HCT116 (cell line): ENCODE data around the gene ZNF438.

Experiments used
- CBX3 ChIP-seq: IDR thresholded peaks from 2 replicates; pipeline ENCODE4 v1.6.1; 2012; ENCODE audit warnings: low read depth
- CTCF ChIP-seq, 3 experiments: fragments of 200-600 bp in 1 of 3; sonication (generic) in 1 of 3; IDR thresholded peaks in 2 of 3; conservative IDR thresholded peaks in 1 of 3; 2 replicates each; pipeline ENCODE4 v1.5.1; 2012 to 2017; ENCODE audit warnings: low read depth in 2 of 3, low read length in 2 of 3, antibody characterized with exemption in 1 of 3, borderline replicate concordance in 1 of 3, control low read depth in 1 of 3, mild to moderate bottlenecking in 1 of 3, mixed read lengths in 1 of 3, mixed run types in 1 of 3, moderate library complexity in 1 of 3; ENCODE audit not compliant: insufficient read depth in 1 of 3
- EGR1 ChIP-seq: IDR thresholded peaks from 2 replicates; pipeline ENCODE4 v1.6.1; 2012; ENCODE audit warnings: low read depth
- EZH2 ChIP-seq: fragments of 200-600 bp; sonication (generic); IDR thresholded peaks from 2 replicates; pipeline ENCODE4 v1.6.1; 2017; ENCODE audit warnings: antibody characterized with exemption, mixed run types
- JUND ChIP-seq: IDR thresholded peaks from 2 replicates; pipeline ENCODE4 v1.6.1; 2012
- MAX ChIP-seq: IDR thresholded peaks from 2 replicates; pipeline ENCODE4 v1.6.1; 2012
- REST ChIP-seq: IDR thresholded peaks from 2 replicates; pipeline ENCODE4 v1.6.1; 2012; ENCODE audit warnings: low read depth
- SIN3A ChIP-seq: IDR thresholded peaks from 2 replicates; pipeline ENCODE4 v1.6.1; 2012; ENCODE audit warnings: low read depth
- YY1 ChIP-seq: IDR thresholded peaks from 2 replicates; pipeline ENCODE4 v1.6.1; 2011; ENCODE audit warnings: low read length, low read depth, moderate library complexity, mild to moderate bottlenecking; ENCODE audit not compliant: insufficient replicate concordance; ENCODE audit errors: extremely low read depth
- ZBTB33 ChIP-seq: IDR thresholded peaks from 2 replicates; pipeline ENCODE4 v1.6.1; 2011; ENCODE audit warnings: mild to moderate bottlenecking, low read length, moderate library complexity; ENCODE audit not compliant: insufficient replicate concordance; ENCODE audit errors: extremely low read depth

- TF ChIP-seq CTCF (IDR thresholded peaks at IDR 0.05 in 2 of 3, conservative IDR thresholded peaks at IDR 0.05 in 1 of 3; ENCODE audit: borderline replicate concordance in 1 of 3, insufficient read depth in 1 of 3, low read depth in 2 of 3, low read length in 2 of 3): no peak
- no peak for TF ChIP-seq JUND
- TF ChIP-seq SIN3A: no peak
- no peak for TF ChIP-seq YY1
- no peak for TF ChIP-seq EGR1
- no peak for TF ChIP-seq EZH2
- TF ChIP-seq ZBTB33: no peak
- no peak for TF ChIP-seq REST
- TF ChIP-seq MAX: no peak
- no peak for TF ChIP-seq CBX3
Measured at GRCh38 chr10:30883751-30884150, 147.9 kb downstream of the ZNF438 start.
